HG03097 (cell line): ENCODE results near the gene TYMP.

ENCODE experiments used
- ATAC-seq: cut with Tn5 transposase; IDR thresholded peaks from one replicate; pipeline ENCODE4 v1.9.1; 2021; ENCODE audit not compliant: unreplicated experiment, low FRiP score

Gene TYMP

DNA sequence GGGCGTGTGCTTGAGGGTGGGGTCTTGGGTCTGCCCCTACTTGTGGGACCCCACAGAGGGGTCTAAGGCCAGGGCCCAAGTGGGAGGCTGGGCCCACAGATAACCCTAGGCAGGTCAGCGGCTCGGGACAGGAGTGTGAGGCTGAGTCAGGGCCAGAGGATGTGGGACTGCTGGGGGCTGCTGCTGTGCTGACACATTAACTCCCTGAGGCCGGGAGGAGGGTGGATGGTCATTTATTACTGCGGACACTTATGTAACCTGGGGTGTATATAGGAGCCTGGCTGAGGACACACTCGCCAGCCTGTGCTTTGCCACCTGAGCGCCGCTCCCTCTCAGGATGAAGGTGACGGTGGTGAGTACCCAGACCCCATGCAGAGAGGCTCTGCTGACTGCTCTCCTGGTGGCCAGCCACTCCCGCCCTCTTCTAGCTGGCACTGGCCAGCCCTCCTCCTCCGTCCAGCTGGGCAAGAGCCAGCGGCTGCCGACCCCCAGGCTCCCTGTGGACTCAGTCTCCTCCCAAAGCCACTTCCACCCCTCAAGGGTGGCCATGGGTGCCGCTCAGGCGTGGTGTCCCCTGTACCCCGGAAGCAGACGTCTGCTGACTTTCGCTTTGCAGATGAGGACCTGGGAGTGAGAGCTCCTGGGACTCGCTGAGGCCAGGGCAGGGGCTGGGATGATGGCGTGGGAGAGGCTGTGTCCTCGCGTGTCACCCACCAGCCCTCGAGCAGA lies 43.1 kb downstream of the TYMP start, which contains the start of gene MIOX:
Gene MIOX (plus strand): TSS at position 299 of the 729 bp plus-strand sequence. CDS start 39 bp downstream, at position 338.
- no peak for ATAC-seq

DNA sequence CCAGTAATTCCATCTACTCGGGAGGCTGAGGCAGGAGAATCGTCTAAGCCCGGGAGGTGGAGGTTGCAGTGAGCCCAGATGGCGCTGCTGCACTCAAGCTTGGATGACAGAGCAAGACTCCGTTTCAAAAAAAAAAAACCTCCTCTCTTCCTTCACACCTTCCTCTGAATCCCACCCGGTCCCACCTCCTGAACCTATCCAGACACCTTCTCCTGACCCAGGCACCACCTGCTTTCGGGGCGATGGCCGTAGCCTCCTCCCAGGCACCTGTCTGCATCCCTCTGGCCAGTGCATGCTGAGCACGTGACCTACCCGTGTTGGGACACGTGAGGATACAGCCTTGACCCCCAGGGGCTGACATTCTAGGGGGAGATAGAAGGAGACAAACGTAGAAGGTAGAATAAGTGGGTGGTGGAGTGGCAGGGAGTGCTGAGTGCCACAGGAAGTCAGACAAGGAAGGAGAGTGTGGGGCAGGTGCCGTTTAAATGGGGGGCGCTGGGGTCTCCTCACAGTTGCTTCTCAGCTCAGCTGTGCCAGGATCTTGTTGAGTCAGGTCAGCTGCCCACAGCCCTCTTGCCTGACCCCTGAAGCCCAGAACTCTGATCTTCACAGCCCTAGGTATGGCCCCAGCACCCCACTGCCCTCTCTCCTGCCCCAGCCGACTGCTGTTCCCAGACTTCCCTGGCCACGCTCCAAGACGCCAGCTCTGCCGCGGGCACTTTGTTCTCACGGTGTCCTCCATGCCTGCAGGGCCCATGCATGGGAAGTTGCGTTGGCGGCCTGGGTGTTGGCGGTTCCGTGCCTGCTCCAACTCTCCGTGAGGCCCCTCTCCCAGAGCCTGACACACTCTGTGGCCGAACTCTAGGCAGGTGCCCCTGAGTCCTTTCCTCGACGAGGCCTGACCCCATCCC lies 44.3 kb downstream of the TYMP start:
- no peak for ATAC-seq

DNA sequence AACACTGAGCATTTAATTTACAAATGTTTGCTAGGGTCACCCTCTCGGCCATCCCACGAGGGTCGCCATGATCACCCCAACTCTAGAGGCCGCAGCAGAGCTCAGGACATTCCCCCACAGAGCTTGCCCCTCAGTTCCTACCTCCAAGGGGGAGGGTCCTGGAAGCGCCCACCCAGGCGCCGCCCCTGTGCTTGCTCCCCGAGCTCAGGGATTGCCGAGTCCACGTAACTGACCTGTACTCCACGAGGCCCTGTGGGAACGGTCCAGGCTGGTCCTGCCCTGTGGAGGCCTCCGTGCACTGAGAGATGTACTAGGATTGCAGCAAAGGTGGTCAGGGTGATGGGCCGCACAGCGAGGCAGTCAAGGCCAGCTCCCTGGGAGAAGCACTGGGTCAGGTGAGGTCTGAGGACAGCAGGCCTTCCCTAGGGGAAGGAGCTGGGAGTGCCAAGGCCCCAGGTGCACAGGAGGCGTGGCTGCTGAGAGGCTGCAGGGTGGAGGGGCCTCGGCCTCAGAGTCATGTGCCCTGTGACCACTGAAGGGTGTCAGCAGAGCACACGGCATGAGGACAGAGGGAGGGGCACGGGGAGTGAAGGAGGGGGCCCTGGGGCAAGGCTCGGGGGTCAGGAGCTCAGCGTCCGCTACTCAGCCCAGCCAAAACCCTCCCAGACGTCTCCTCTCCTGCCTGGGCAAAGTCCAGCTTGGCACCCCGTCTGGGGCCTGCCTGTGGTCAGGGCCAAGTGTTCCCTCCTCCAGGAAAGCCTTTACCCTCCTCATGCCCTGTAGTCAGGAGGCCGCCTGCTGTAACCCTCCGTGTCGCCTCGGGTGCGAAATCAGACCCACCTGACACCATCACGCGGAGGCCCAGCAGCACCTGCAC lies 45.6 kb downstream of the TYMP start:
- ATAC-seq, result no peak

DNA sequence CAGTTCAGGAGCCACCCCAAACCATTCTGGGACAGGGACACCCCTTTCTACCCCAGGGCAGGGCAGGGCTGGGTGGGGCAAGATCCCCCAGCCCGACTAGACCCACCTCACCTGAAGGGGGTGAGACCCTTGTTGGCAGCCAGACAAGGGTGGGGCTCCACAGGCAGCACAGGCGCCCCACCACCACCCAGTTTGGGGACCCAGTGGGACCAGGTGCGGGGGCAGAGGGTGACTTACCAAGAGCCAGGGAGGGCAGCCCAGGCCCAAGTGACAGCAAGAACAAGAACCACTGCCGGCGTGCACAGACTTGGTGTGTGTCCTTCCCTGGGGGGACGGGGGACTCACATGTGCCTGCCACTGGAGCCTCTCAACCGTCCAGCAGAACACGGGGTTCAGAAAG lies 46.3 kb downstream of the TYMP start:
- no peak for ATAC-seq

DNA sequence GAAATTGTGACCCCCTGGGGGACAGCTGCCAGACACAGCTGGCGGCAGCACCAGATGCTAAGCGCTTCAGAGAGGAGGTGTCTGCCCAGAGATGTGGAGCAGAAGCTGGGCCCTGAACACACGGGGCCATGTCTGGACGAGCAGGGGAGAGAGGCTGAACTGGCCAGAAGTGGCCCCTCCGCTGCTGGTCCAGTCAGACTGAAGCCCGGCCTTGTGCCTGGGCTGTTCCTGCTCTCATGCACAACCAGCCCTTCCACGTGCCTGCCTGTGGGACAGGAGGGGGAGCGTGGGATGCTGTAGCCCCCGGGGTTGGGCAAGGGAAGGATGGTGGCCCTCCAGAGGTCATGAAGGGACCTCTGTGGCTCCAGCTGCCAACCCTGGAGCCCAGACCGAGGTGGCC lies 46.7 kb downstream of the TYMP start:
- no peak for ATAC-seq

DNA sequence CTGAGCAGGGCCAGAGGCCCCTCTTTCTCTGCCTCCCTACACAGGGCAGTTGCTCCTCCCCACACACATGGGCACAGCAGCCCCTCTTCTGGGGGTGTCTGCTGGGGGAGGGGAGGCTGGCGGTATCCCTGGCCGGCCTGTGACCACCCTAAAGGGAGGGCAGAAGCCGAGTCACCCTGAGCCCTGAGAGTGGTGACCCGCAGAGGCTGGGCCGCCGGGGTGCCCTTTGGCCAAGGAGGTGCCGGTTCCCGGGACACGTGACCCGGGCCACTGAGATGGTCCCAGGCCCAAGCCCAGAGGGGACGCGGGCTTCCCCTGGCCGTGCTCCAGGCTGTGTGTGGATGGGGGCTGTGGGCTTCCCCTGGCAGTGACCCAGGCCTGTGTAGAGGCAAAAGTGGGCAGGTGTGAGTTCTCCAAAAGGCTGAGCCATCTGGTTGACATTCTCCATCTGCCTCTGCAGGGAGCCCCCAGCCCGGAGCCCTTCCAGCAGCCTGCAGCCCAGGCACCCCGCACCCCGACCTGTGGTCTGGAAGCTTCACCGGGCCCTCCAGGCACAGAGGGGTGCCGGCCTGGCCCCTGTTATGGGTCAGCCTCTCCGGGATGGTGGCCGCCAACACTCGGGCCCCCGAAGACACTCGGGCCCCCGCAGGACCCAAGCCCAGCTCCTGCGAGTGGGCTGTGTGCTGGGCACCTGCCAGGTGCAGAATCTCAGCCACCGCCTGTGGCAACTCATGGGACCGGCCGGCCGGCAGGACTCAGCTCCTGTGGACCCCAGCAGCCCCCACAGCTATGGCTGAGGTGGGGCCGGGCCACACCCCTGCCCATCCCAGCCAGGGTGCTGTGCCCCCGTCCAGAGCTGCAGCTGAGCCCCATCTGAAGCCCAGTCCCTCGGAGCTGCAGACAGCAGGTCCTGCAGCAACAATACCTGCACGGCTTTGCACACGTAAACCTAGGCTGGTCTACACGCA lies 47.4 kb downstream of the TYMP start:
- no peak for ATAC-seq

DNA sequence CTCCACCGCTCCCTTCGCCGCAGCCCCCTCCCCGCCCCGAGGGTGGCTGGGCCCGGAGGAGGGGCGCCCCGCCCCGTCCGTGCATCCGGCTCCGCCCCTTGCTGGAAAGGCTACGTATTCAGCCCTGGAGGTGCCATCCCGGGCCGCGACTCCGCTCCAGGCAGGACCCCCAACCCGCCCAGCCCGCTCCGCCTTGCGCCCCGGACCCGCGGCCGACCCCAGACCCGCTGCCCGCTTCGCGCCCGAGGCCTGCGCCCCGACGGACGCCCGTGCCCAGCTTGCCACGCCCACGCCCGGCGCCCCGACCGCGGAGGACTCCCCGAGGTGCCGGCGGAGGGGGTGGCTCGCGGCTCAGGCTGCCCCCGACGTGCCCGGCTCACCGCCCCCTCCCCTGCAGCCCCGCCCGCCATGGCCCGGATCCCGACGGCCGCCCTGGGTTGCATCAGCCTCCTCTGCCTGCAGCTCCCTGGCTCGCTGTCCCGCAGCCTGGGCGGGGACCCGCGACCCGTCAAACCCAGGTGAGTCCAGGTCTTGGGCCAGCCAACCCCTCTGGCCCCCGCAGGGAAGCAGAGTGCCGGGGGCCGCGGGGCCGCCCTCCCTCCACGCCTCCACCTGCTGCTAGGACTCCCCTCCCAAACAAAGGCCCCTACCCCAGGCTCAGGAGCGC lies 48.2 kb downstream of the TYMP start, which contains the start of gene ADM2:
Gene ADM2 (plus strand): TSS at position 104 of the 667 bp plus-strand sequence. CDS start 305 bp downstream, at position 409.
- ATAC-seq, result no peak

DNA sequence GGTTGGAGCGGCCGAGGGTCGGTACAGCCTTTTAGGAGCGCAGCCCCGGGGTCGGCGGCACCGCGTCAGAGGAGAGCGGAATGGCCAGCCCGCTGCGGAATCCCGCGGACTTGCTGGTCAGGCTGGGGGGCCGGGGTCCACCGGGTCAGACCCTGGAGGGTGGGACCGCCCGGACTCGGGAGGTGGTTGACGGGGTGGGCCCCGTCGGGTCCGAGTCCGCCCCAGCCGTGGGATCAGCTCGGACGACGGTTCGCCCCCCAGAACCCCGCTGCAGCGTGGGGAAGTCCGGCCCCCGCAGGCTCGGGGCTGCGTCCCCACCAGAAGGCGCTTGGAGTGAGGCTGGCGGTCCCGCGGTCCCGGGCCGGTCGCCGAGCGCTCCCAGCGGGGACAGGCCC lies 48.8 kb downstream of the TYMP start:
- ATAC-seq, result no peak

DNA sequence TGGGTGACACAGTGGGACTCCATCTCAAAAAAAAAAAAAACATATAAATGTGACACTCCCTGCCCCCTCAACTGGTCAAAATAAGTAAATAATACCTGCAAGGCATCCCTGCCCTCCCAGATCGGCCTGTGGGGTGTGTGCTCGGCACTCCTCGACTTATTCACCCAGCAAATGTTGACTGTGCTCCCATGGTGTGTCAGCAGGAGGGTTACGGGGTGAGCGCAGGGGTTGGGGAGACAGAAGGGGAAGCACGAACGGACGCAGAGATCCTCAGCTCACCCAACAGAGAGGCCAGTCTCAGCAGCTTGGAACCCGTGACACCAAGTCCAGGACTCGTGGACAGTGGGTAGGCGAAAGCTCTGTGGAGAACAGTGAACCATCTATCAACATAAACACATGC lies 50.1 kb downstream of the TYMP start:
- ATAC-seq, result no peak

DNA sequence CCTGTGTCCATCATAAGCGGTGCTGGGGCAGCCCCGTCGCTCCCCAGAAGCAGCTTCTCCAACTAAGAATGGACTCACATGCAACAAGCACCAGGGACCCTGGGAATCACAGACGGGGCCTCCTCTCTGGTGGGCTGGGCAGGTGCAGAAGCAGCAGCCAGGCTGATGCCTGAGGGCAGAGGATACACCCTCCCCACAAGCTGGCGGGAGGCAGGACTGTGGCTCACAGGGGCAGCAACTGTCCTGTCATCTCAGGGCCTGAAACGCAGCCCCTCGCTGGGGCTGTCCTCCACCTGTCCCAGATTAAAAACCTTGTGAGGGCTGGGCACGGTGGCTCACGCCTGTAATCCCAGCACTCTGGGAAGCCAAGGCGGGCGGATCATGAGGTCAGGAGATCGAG lies 51.9 kb downstream of the TYMP start:
- ATAC-seq, result no peak

DNA sequence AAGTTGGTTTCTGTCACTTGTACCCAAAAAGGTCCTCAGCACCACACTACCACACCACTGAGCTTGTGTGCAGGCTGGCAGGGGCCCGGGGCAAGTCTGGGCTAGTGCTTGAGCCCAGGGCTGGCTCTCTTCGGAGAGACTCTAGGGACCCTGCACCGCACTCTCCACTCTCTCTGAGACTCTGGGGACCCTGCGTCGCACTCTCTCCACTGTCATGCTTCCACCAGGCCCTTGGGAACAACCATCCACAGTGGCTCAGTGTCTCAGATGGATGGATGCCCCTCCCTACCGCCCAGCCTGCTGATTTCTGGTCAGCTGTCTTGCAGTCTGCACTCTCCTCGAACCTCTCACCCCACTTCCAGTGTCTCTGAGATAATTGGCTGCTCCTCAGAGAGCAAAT lies 52.9 kb downstream of the TYMP start:
- no peak for ATAC-seq
